Retinal pigment epithelial cell (primary cell): ENCODE data around the gene RRP9.

Source experiments
- DNase-seq: peaks from one replicate; pipeline ENCODE4 v3.0.0-alpha.2; 2010; ENCODE audit warnings: low read depth
- H3K4me3 ChIP-seq: 2 replicates; pipeline ENCODE4 v1.5.1; 2011; ENCODE audit warnings: mild to moderate bottlenecking, low read length, control low read depth, moderate library complexity
- CTCF ChIP-seq: conservative IDR thresholded peaks from 2 replicates; pipeline ENCODE4 v1.5.1; 2011; ENCODE audit warnings: low read depth, low read length, control low read depth, inconsistent platforms

RRP9 gene

GRCh38 chr3:51977446-51978142, 35.9 kb upstream of the RRP9 start:
- no peak overlapping the region for H3K4me3 ChIP-seq
- no peak for TF ChIP-seq CTCF
- no peak for DNase-seq

- peak; percentile 18 for TF ChIP-seq CTCF
- H3K4me3 ChIP-seq: peak overlapping the region; percentile 70
- DNase-seq: no peak
These were observed 34.3 kb upstream of the RRP9 start for GRCh38 chr3:51975852-51976549.

GRCh38 chr3:51974963-51975851, 33.5 kb upstream of the RRP9 start, which contains the start of gene ABHD14A:
TSS of gene ABHD14A (plus strand) at chr3:51975064. CDS start at chr3:51975136, 72 bp downstream.
- TF ChIP-seq CTCF: no peak
- peak within 1 kb of the TSS; percentile 70 for H3K4me3 ChIP-seq
- DNase-seq: no peak

- no peak for DNase-seq
- peak overlapping the region; percentile 70 for H3K4me3 ChIP-seq
- TF ChIP-seq CTCF: no peak
These were observed 32.7 kb upstream of the RRP9 start for GRCh38 chr3:51974277-51974962.

GRCh38 chr3:51971350-51971749, 29.6 kb upstream of the RRP9 start:
- TF ChIP-seq CTCF: no peak
- DNase-seq: no peak
- no peak overlapping the region for H3K4me3 ChIP-seq

GRCh38 chr3:51970606-51971300, 29.0 kb upstream of the RRP9 start:
- peak; percentile 75 for DNase-seq
- H3K4me3 ChIP-seq: no peak overlapping the region
- TF ChIP-seq CTCF: no peak
